NCI-H1436 treated with DMSO at 0.1 percent for 48 hours (cell line): ENCODE data around the gene NKD1.

Experiments
- DNase-seq: peaks from one replicate; lab custom pipeline; 2025; lab: John Stamatoyannopoulos, UW

Gene NKD1

GRCh38 chr16:50538411-50539052 is 9.7 kb upstream of the NKD1 start:
- no peak for DNase-seq

- no peak for DNase-seq
Measured at GRCh38 chr16:50539053-50539695, 9.0 kb upstream of the NKD1 start.

- no peak for DNase-seq
Measured at GRCh38 chr16:50539822-50540710, 8.1 kb upstream of the NKD1 start.

GRCh38 chr16:50540711-50541007 is 7.5 kb upstream of the NKD1 start:
- no peak for DNase-seq

- DNase-seq: no peak
Measured at GRCh38 chr16:50542703-50543102, 5.5 kb upstream of the NKD1 start.

GRCh38 chr16:50546125-50546524 is 2.1 kb upstream of the NKD1 start:
- no peak for DNase-seq

- no peak for DNase-seq
Measured at GRCh38 chr16:50547340-50548124, 664 bp upstream of the NKD1 start.

- DNase-seq: no peak
Measured at GRCh38 chr16:50548909-50549560, 839 bp downstream of the NKD1 start.

- DNase-seq: no peak
Measured at GRCh38 chr16:50549561-50549915, 1.3 kb downstream of the NKD1 start.

- DNase-seq: no peak
Measured at GRCh38 chr16:50550035-50550434, 1.8 kb downstream of the NKD1 start.

GRCh38 chr16:50550866-50551641 is 2.9 kb downstream of the NKD1 start:
- no peak for DNase-seq

- no peak for DNase-seq
Measured at GRCh38 chr16:50552476-50553101, 4.4 kb downstream of the NKD1 start.

GRCh38 chr16:50553182-50553710 is 5.0 kb downstream of the NKD1 start:
- no peak for DNase-seq

- no peak for DNase-seq
Measured at GRCh38 chr16:50553731-50554360, 5.7 kb downstream of the NKD1 start.

GRCh38 chr16:50555269-50555875 is 7.2 kb downstream of the NKD1 start:
- DNase-seq: no peak

GRCh38 chr16:50555952-50556673 is 7.9 kb downstream of the NKD1 start:
- no peak for DNase-seq

- DNase-seq: no peak
Measured at GRCh38 chr16:50557046-50557445, 8.8 kb downstream of the NKD1 start.

- DNase-seq: no peak
Measured at GRCh38 chr16:50558913-50559312, 10.7 kb downstream of the NKD1 start.

- DNase-seq: no peak
Measured at GRCh38 chr16:50559342-50559741, 11.1 kb downstream of the NKD1 start.
